Cardiac muscle cell (in vitro differentiated cells and primary cell): ENCODE data around the gene BRSK2. TPM values are rescaled to one million over a fixed set of nuclear protein-coding genes. Genes with fewer than 3 reads are reported as not detected.
"Not testable (repeated sequence)": the region's sequence is repeated elsewhere in the genome, so short reads cannot be mapped to it uniquely, and the experiment has no call there.

Experiments used
- DNase-seq, 2 donors: peaks; one replicate each; pipeline versions ENCODE4 v3.0.0 to v3.0.0-alpha.2; 2010 to 2017; ENCODE audit warnings: low read depth in 1 of 2, low spot score in 1 of 2
- H3K27ac ChIP-seq: fragments of 200-600 bp; sonication (generic); 2 replicates; pipeline ENCODE4 v1.5.1; 2016
- H3K27me3 ChIP-seq: fragments of 200-600 bp; sonication (generic); 2 replicates; pipeline ENCODE4 v1.6.0; 2016; ENCODE audit warnings: control low read depth
- H3K36me3 ChIP-seq: fragments of 200-600 bp; sonication (generic); 2 replicates; pipeline ENCODE4 v1.5.1; 2016; ENCODE audit warnings: control low read depth
- H3K4me1 ChIP-seq: fragments of 200-600 bp; sonication (generic); 2 replicates; pipeline ENCODE4 v1.8.1; 2017; ENCODE audit warnings: low read depth, mild to moderate bottlenecking, mixed run types
- H3K4me3 ChIP-seq: fragments of 200-600 bp; sonication (generic); 2 replicates; pipeline ENCODE4 v1.5.1; 2016; ENCODE audit warnings: mild to moderate bottlenecking
- H3K9me3 ChIP-seq: fragments of 200-600 bp; sonication (generic); 2 replicates; pipeline ENCODE4 v1.5.1; 2017; ENCODE audit warnings: low read depth, mild to moderate bottlenecking, control low read depth
- CTCF ChIP-seq: IDR thresholded peaks from 2 replicates; pipeline ENCODE4 v1.5.1; 2012; ENCODE audit warnings: low read depth, mild to moderate bottlenecking, low read length
- polyA plus RNA-seq: library from polyadenylated mRNA; unstranded; fragments of >200 nt; fragmentation: Nextera tagmentation; extraction: Ambion mirVana; gene quantifications from 2 replicates; pipeline ENCODE4 v1.2.1, GENCODE V29; 2016
- total RNA-seq: library from RNA; depleted of rRNA; stranded (reverse); fragments of >200 nt; gene quantifications from 2 replicates; pipeline ENCODE4 v1.2.3, GENCODE V29; 2016

The BRSK2 gene
- total and polyA plus RNA-seq, 2 experiments from 2014 or later: 0.69 to 2.7 TPM

DNA sequence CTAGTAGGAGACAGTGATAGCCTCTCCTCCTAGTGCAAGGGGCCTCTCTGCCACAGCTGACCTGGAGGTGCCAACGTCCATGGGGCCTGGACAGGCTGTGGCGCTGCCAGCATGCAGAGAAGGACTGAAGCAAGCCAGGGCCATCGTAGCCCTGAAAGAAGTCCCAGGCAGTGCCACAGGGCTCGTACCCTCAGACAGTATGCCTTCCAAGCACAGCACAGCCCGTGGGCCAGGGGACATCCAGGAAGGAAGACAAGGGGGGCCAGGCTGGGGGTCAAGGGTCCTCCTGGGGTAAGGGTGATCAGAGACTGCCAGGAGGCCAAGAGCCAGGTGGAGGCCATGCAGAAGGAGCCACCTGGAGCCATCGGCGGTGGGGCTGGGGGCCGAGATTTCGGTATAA, 117.2 kb downstream of the BRSK2 start:
- H3K9me3 ChIP-seq: no peaks in the 10 kb centered on the region
- H3K4me1 ChIP-seq: peaks cover 14% of the 10 kb centered on the region
- H3K27me3 ChIP-seq: no peaks in the 10 kb centered on the region
- no peak for TF ChIP-seq CTCF
- no peak overlapping the region for H3K4me3 ChIP-seq
- no peak for DNase-seq
- no peaks in the 10 kb centered on the region for H3K36me3 ChIP-seq
- H3K27ac ChIP-seq: no peak overlapping the region

DNA sequence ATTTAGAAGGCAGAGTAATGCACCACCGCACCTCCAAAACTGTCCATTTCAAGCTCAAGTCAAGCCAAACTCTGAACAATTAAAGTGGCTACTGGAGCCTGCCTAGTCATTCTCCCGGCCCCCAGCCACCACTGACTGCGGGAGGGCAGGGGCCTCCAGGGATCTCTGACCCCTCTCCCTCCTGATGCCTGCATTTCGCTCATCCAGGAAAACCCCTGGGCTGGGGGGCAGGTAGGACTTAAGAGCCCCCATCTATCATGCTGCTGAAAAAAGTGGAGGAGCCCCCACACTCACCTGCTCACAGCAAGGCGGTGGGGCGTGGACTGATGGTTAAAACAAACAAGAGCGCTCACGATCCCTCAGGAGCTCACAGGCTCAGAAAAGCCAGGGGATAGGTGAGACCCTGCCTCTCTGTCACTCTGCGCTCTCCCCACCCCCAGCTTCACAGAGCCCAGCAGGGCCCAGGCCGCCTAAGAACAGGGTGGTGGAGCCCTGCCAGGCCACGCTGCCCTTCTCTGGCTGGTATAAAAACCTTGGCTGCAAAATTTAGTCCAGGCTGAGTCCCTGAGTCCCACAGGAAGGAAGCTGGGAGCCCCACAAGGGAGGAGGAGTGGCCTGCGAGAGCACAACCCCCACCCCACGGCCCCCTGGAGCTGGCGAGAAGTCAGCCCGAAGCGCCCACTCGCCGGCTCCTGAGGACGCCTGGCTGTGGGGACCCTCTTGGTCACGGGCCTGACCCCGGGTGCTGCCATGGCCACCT, 117.8 kb downstream of the BRSK2 start:
- no peak overlapping the region for H3K4me3 ChIP-seq
- no peak for DNase-seq
- H3K36me3 ChIP-seq: no peaks in the 10 kb centered on the region
- no peaks in the 10 kb centered on the region for H3K9me3 ChIP-seq
- no peak overlapping the region for H3K27ac ChIP-seq
- peaks cover 14% of the 10 kb centered on the region for H3K4me1 ChIP-seq
- TF ChIP-seq CTCF: no peak
- H3K27me3 ChIP-seq: no peaks in the 10 kb centered on the region

DNA sequence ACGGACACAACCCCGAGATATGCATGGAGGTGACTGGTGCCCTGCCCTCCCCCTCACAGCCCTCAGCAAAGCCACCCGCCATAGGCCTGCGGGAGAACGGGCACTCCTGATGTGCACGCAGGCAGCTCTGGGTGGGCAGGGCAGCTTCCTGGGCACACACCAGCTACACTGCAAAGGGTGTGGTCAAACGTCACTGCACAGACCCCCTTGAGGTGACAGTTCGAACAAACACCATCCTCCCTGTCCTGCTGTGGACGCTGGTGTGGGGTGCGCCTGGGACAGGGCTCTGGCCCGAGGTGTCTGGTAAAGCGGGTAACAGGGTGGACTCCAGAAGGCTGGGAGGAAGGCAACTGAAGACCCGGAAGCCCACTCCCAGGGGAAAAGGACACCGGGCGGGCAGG, 118.8 kb downstream of the BRSK2 start:
- peaks cover 14% of the 10 kb centered on the region for H3K4me1 ChIP-seq

GRCh38 chr11:1508986-1509385, 119.3 kb downstream of the BRSK2 start:
- no peak overlapping the region for H3K4me3 ChIP-seq
- no peak overlapping the region for H3K27ac ChIP-seq
- no peaks in the 10 kb centered on the region for H3K9me3 ChIP-seq
- peaks cover 14% of the 10 kb centered on the region for H3K4me1 ChIP-seq
- H3K36me3 ChIP-seq: no peaks in the 10 kb centered on the region
- no peaks in the 10 kb centered on the region for H3K27me3 ChIP-seq
- TF ChIP-seq CTCF: no peak
- DNase-seq: no peak

More for the DNA sequence above, 118.8 kb downstream of the BRSK2 start:
- Histone ChIP-seq H3K27me3 (no peaks in the 10 kb centered on the region), H3K27ac (no peak overlapping the region), H3K4me3 (no peak overlapping the region), H3K9me3 (no peaks in the 10 kb centered on the region), H3K36me3 (no peaks in the 10 kb centered on the region)
- TF ChIP-seq CTCF: no peak
- no peak for DNase-seq

GRCh38 chr11:1509626-1510255, 120.0 kb downstream of the BRSK2 start:
- TF ChIP-seq CTCF: no peak
- no peak overlapping the region for H3K27ac ChIP-seq

GRCh38 chr11:1510351-1510750, 120.6 kb downstream of the BRSK2 start:
- not testable (repeated sequence) for DNase-seq, H3K27me3 ChIP-seq, H3K36me3 ChIP-seq, H3K9me3 ChIP-seq, H3K4me3 ChIP-seq, H3K27ac ChIP-seq
- H3K4me1 ChIP-seq: peaks cover 14% of the 10 kb centered on the region

More at GRCh38 chr11:1509626-1510255, 120.0 kb downstream of the BRSK2 start:
- H3K36me3 ChIP-seq: no peaks in the 10 kb centered on the region
- H3K4me1 ChIP-seq: peaks cover 14% of the 10 kb centered on the region
- DNase-seq: no peak
- no peak overlapping the region for H3K4me3 ChIP-seq
- H3K27me3 ChIP-seq: no peaks in the 10 kb centered on the region
- no peaks in the 10 kb centered on the region for H3K9me3 ChIP-seq
